ENCODE results near the gene PKP4. TPM values are rescaled to one million over a fixed set of nuclear protein-coding genes. Genes with fewer than 3 reads are reported as not detected.

The PKP4 gene
- total RNA-seq, 1 experiment from 2014 or later: 55.2 TPM

DNA sequence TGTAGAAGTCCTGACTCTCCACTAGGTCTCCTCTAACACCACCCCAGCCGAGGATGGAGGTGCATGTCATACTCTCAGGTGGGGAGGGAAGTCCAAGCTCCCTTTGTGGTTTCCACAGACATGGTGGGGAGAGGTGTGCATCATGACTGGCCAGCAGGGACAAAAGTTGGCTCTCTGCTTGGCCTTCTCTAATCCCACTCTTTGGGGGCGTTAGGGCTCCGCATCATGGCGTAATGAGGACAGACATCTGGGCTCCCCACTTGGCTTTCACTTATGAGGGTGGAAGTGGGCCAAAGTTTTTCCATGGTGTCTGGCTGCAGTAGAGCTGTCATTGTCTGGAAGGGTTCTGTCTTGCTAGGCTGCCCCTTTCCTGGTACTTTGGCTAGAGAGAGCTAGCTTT, 257.7 kb downstream of the PKP4 start:
- Histone ChIP-seq H3K9ac (ENCODE audit: low read length) (no peak overlapping the region), H3K36me3 (ENCODE audit: control insufficient read depth in 1 of 2, insufficient read depth in 2 of 2, low read length in 2 of 2) (no peaks in the 10 kb centered on the region), H3K4me3 (replicated peaks in 1 of 2; ENCODE audit: low read depth in 1 of 2, low read length in 2 of 2) (no peak overlapping the region), H3K27ac (ENCODE audit: low read depth, low read length) (no peak overlapping the region), H3K4me1 (ENCODE audit: control insufficient read depth in 1 of 2, insufficient read depth in 2 of 2, low read length in 2 of 2) (no peaks in the 10 kb centered on the region), H3K9me3 (ENCODE audit: control insufficient read depth in 1 of 2, insufficient read depth in 1 of 2, low read depth in 1 of 2, low read length in 2 of 2) (no peaks in the 10 kb centered on the region), H3K79me2 (ENCODE audit: insufficient read depth, low read length) (no peaks in the 10 kb centered on the region), H3K9me2 (ENCODE audit: insufficient read depth) (no peaks in the 10 kb centered on the region), H3K27me3 (ENCODE audit: insufficient read depth, low read length) (no peaks in the 10 kb centered on the region), H3K4me2 (ENCODE audit: low read length) (no peak overlapping the region), H4K20me1 (ENCODE audit: insufficient read depth) (no peaks in the 10 kb centered on the region), H2AFZ (ENCODE audit: low read depth, low read length, poor library complexity, severe bottlenecking) (no peak overlapping the region)
- DNase-seq (ENCODE audit: low read depth, low spot score): no peak
- intact Hi-C loops (cut with micrococcal nuclease): no loop called here
- ChIA-PET CTCF (no interaction called here), RAD21 (ENCODE audit: low non-redundant PET in 1 of 2, low total read pairs in 2 of 2, uncharacterized antibody in 2 of 2, unreplicated experiment in 2 of 2) (no interaction called here), POLR2A (no interaction called here)
- TF ChIP-seq FOSL1 (IDR thresholded peaks at IDR 0.05; ENCODE audit: low read depth) (no peak), ZFX (IDR thresholded peaks at IDR 0.05) (no peak), EGR1 (IDR thresholded peaks at IDR 0.05; ENCODE audit: low read depth) (no peak), SP1 (IDR thresholded peaks at IDR 0.05; ENCODE audit: low read depth) (no peak), SRF (IDR thresholded peaks at IDR 0.05; ENCODE audit: low read depth) (no peak)
- ATAC-seq: no peak
- no TSS peak for BruUV-seq (replicated peaks)

- Histone ChIP-seq H3K4me2 (ENCODE audit: low read length) (no peak overlapping the region), H3K4me1 (ENCODE audit: control insufficient read depth in 1 of 2, insufficient read depth in 2 of 2, low read length in 2 of 2) (no peaks in the 10 kb centered on the region), H3K27me3 (ENCODE audit: insufficient read depth, low read length) (no peaks in the 10 kb centered on the region), H3K9me3 (ENCODE audit: control insufficient read depth in 1 of 2, insufficient read depth in 1 of 2, low read depth in 1 of 2, low read length in 2 of 2) (no peaks in the 10 kb centered on the region), H3K9me2 (ENCODE audit: insufficient read depth) (no peaks in the 10 kb centered on the region), H4K20me1 (ENCODE audit: insufficient read depth) (no peaks in the 10 kb centered on the region), H3K36me3 (ENCODE audit: control insufficient read depth in 1 of 2, insufficient read depth in 2 of 2, low read length in 2 of 2) (no peaks in the 10 kb centered on the region), H2AFZ (ENCODE audit: low read depth, low read length, poor library complexity, severe bottlenecking) (no peak overlapping the region), H3K9ac (ENCODE audit: low read length) (no peak overlapping the region), H3K4me3 (replicated peaks in 1 of 2; ENCODE audit: low read depth in 1 of 2, low read length in 2 of 2) (no peak overlapping the region), H3K27ac (ENCODE audit: low read depth, low read length) (no peak overlapping the region), H3K79me2 (ENCODE audit: insufficient read depth, low read length) (no peaks in the 10 kb centered on the region)
- no peak for ATAC-seq
- CTCF ChIA-PET: no interaction called here
- intact Hi-C loops (cut with micrococcal nuclease): no loop called here
- POLR2A ChIA-PET: no interaction called here
- TF ChIP-seq EZH2 (IDR thresholded peaks at IDR 0.05): no peak
- TF ChIP-seq ELF1 (IDR thresholded peaks at IDR 0.05; ENCODE audit: borderline replicate concordance, low read depth): no peak
- TF ChIP-seq ZNF274 (IDR thresholded peaks at IDR 0.05; ENCODE audit: low read depth, low read length): no peak
- no peak for TF ChIP-seq REST (IDR thresholded peaks at IDR 0.05; ENCODE audit: low read depth)
- TF ChIP-seq YY1 (IDR thresholded peaks at IDR 0.05; ENCODE audit: extremely low read depth, insufficient replicate concordance, low read depth, low read length): no peak
- TF ChIP-seq, protein P1, sequence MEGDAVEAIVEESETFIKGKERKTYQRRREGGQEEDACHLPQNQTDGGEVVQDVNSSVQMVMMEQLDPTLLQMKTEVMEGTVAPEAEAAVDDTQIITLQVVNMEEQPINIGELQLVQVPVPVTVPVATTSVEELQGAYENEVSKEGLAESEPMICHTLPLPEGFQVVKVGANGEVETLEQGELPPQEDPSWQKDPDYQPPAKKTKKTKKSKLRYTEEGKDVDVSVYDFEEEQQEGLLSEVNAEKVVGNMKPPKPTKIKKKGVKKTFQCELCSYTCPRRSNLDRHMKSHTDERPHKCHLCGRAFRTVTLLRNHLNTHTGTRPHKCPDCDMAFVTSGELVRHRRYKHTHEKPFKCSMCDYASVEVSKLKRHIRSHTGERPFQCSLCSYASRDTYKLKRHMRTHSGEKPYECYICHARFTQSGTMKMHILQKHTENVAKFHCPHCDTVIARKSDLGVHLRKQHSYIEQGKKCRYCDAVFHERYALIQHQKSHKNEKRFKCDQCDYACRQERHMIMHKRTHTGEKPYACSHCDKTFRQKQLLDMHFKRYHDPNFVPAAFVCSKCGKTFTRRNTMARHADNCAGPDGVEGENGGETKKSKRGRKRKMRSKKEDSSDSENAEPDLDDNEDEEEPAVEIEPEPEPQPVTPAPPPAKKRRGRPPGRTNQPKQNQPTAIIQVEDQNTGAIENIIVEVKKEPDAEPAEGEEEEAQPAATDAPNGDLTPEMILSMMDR (IDR thresholded peaks at IDR 0.05 in 2 of 3, conservative IDR thresholded peaks at IDR 0.05 in 1 of 3; ENCODE audit: borderline replicate concordance in 1 of 3, insufficient read depth in 1 of 3, low read depth in 2 of 3, low read length in 2 of 3): no peak
- TF ChIP-seq MAX (IDR thresholded peaks at IDR 0.05): no peak
- TF ChIP-seq EZH2phosphoT487 (IDR thresholded peaks at IDR 0.05; ENCODE audit: borderline replicate concordance): no peak
- RAD21 ChIA-PET (ENCODE audit: low non-redundant PET in 1 of 2, low total read pairs in 2 of 2, uncharacterized antibody in 2 of 2, unreplicated experiment in 2 of 2): no interaction called here
- DNase-seq (ENCODE audit: low read depth, low spot score): no peak
- BruUV-seq (replicated peaks): no TSS peak
These were observed 258.6 kb downstream of the PKP4 start for GRCh38 chr2:158715357-158715756.

All from HCT116 (cell line).